Dedifferentiated amniotic fluid mesenchymal stem cell (primary cell): ENCODE results near the gene ZC3H4.
"Not testable (repeated sequence)": the region's sequence is repeated elsewhere in the genome, so short reads cannot be mapped to it uniquely, and the experiment has no call there.

ENCODE experiments used
- DNase-seq: peaks from one replicate; pipeline ENCODE4 v3.0.0-alpha.2; 2016; ENCODE audit errors: extremely low spot score

Gene ZC3H4

GRCh38 chr19:47112997-47113849 lies at the start of gene ZC3H4:
Gene ZC3H4 (minus strand): TSS chr19:47113776. CDS start chr19:47112584, 1,192 bp downstream.
- peak; percentile 100 for DNase-seq

DNA sequence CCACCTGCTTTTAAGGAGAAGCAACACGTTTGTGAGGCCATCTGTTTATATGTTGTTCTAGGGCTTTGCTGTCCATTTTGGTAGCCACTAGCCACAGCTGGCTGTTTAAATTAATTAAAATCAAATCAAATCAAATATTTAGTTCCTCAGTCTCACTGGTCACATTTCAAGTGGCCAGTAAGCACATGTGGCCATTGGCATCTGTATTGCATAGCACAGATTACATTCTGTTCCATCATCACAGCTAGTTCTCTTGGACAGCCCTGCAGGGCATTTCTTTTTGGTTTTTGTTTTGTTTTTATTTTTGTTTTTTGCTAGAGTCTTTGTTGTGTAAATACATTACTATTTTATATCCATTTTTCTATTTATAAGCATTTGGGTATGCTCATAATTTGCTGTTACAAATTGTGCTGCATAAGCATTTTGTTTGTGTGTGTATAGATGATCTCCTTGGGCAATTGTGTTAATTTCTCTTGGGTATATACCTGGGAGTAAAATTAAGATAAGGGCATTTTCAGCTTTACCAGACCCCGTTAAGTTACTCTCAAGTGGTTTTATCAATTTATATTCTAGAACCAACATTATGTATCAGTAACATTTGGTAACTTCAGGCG lies 48.4 kb upstream of the ZC3H4 start:
- peak; percentile 79 for DNase-seq

DNA sequence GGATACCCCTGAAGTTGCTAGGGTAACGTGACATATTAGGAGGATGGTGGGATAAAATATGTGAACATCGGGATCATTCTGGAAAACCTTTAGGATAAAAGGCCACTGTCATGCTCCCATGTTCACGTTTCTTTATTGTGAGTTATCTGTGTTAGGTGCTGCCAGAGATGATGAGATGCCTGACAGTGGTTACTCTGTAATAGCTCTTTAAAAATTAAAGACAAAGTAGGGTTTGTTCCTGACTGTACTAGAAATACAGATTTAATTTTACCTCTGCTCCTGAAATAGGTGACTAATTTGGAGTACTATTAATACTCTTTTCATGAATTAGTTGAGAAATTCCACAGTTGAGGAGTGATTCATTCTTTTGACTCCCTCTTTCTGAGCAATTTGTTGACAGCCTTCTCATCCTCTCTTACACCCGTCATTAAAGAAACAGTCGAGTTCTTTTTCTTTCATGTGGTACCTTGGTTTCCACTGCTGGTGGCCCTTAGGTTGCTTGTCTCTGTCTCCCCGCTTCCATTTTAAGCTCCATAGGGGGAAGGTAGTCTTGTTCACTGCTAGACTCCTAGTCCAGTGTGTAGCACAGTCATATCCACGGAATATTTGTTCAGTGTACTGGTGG lies 45.4 kb upstream of the ZC3H4 start:
- DNase-seq = no peak

GRCh38 chr19:47158367-47158791 lies 44.8 kb upstream of the ZC3H4 start:
- DNase-seq = no peak

- no peak for DNase-seq
Measured at GRCh38 chr19:47157431-47158321, 44.1 kb upstream of the ZC3H4 start.

GRCh38 chr19:47156861-47157430 lies 43.4 kb upstream of the ZC3H4 start:
- DNase-seq = no peak

DNA sequence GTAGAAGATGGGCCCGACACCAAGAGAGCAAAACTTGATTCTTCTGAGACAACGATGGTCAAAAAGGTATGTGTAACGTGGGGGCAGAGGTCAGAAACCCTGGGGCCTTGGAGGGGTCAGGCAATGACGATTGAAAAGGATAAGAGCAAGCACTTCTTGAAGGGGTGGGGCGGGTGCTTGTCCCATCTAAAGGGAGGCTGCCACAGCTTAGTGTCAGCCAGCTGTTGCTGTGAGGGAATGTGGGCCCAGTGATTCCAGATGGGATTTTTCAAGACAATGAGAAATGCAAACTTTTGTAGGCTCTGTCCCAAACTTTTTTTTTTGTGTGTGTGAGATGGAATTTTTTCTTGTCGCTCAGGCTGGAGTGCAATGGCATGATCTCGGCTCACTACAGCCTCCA lies 41.6 kb upstream of the ZC3H4 start:
- DNase-seq = no peak

GRCh38 chr19:47153266-47153665 lies 39.7 kb upstream of the ZC3H4 start:
- DNase-seq = no peak

GRCh38 chr19:47152632-47153031 lies 39.1 kb upstream of the ZC3H4 start:
- no peak for DNase-seq

- DNase-seq = no peak
Measured at GRCh38 chr19:47152205-47152604, 38.6 kb upstream of the ZC3H4 start.

DNA sequence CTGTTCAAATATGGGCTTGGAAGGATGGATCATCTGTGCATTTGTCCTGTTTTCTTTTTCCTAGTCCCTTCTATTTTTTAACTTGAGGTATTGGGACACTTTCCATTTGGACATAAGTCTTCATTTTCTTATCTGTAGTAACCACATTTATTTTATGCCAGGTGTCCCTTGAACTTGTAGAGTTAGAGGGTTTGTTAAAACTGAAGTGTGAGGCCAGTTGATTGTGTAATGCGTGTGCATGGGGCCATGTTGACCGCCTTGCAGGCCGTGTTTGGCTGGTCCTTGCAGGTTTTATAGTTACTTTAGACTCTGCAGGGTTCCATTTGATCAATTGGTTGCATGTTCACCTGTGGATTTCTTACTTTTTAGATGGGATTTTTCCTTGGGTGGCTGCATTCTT lies 38.1 kb upstream of the ZC3H4 start:
- DNase-seq = no peak

- DNase-seq = no peak
Measured at GRCh38 chr19:47146920-47147319, 33.3 kb upstream of the ZC3H4 start.

DNA sequence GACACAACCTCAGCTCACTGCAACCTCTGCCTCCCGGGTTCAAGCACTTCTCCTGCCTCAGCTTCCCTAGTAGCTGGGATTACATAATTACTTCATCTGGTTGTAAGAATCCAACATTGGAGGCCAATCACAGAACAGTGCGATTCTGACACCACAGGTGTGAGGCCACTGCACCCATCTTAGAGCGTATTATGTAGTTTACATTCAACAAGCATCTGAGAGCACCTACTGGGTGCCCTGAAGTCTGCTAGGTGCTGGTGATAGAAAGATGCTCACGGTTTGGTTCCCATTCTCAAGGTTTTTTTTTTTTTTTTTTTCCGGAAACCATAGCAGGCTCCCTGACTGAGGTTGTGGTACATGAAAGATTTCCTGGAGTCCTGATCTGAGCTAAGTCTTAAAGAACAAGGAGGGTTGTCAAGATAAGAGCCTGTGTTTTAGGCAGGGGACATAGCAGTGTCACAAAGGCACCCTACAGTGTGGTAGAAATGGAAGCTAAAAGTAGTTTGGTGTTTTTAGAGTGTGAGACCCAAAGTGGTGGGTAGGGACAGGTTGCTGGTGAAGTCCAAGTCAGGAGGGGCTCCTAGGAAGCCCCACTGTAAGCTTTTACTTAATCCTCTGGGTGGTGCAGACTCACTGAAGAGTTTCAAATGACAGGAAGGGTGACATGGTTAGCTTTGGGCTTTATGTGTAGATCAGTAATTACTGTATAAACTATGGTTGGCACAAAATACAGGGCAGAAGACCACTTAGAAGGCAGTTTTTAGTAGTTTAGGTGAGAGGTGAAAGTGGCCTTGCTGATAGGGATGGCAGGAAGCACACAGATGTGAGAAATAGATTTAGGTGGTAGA lies 32.3 kb upstream of the ZC3H4 start:
- no peak for DNase-seq

DNA sequence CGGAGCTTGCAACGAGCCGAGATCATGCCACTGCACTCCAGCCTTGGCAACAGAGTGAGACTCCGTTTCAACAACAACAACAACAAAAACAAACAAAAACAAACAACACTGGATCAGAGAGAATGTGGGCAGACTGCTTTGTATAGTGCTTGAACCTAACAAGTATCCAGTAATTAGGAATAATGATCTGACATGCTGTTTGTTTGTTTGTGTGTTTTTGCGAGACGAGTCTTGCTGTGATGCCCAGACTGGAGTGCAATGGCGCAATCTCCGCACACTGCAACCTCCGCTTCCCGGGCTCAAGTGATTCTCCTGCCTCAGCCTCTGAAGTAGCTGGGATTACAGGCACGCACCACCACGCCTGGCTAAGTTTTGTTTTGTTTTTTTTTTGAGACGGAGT lies 31.1 kb upstream of the ZC3H4 start:
- no peak for DNase-seq

GRCh38 chr19:47143322-47144073 lies 29.9 kb upstream of the ZC3H4 start:
- DNase-seq = no peak

DNA sequence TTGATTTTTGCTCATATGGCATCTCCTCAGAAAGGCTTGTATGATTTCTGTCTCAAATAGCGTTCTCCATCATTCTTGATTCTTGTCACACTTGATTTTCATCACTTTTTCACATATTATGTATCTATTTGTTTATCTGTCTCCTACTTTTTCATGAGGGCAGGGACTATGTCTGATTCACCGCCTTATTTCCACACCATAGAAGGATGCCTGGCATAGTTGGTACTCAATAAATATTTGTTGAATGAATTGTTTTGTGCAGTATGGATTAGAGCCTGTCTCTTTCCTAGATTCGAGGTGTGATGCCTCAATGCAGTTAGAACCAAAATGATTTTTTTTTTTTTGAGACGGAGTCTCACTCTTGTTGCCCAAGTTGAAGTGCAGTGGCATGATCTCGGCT lies 29.2 kb upstream of the ZC3H4 start:
- no peak for DNase-seq

DNA sequence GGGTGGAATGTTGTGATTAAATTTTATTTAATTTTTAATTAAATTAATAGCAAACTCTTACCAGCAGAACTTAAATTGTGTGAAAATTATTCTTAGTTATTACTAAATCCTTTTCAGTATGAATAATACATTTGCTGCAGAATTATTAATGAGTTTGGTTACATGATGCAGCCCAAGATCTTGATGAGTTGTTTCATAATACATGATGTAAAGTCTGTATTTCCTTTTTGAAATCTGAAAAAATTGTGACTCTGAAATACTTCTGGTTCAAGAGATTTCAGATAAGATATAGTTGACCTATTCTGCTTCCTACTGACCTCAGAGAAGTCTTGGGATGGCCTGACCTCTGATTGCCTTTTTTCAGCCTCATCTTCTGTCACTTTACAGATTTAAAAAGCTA lies 28.1 kb upstream of the ZC3H4 start:
- DNase-seq = no peak

DNA sequence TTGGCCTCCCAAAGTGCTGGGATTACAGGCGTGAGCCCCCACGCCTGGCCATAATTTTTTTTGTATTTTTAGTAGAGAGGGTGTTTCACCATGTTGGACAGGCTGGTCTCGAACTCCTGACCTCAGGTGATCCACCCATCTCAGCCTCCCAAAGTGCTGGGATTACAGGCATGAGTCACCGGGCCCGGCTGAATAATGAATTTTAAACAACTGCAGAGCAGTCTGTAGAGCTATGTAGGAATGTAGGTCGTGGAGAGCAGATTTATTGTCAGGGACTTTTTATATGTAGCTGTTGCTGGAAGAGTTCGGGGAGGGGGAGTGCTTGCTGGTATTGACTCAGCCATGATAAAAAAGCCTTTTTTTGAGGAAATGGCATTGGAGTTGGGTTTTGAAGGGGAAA lies 27.7 kb upstream of the ZC3H4 start:
- not testable (repeated sequence) for DNase-seq

DNA sequence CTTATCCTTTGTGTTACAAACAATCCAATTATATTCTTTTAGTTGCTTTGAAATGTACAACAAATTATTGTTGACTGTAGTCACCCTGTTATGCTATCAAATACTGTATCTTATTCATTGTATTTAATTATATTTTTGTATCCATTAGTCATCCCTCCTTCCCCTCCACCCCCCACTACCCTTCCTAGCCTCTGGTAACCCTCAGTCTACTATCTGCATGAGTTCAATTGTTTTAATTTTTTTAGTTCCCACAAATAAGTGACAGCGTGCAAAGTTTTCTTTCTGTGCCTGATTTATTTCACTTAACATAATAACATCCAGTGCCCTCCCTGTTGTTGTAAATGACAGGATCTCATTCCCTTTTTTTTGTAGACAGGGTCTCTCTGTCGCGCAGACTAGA lies 21.6 kb upstream of the ZC3H4 start:
- no peak for DNase-seq

- DNase-seq = no peak
Measured at GRCh38 chr19:47134545-47134944, 21.0 kb upstream of the ZC3H4 start.
